ENCODE data around the gene ZBTB21. TPM values are rescaled to one million over a fixed set of nuclear protein-coding genes. Genes with fewer than 3 reads are reported as not detected.

ZBTB21 gene
- total RNA-seq: 7.5 and 11.9 TPM in 2 replicates

DNA sequence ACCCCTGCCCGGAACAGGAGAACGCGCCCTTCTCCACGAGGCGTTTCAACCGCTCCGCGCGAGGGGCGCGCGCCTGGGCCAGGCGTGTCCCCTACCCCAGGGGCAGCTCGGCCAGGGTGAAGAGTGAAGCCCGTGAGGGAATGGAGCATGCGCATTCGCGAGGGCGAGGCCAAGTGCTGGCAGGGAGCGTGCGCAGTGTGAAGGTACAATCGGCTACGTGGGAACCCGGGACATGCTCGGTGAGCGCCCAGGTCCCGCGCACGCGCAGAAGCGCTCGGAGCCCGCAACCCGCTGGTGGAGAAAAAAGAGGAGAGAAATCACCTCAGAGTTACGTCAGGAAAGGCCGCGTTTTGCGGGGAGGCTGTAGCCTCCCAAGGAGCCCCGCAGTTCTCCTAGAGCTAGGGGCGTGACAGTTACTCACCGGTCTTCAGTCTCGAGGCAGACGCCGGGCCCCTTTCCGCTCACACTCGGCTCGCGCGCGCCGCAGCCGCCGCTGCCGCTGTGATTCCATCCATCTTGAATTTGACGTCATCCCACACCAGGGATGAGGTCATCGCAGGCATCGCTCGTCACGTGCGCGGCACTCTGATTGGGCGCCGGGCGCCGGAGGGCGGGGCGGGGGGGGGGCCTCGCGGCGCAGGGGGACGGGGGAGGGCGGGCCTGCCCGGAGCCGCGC, at the start of gene ZBTB21:
ZBTB21 (minus strand) TSS at position 530 of the 676 bp plus-strand sequence. CDS start 16,265 bp downstream, outside the sequence.

DNA sequence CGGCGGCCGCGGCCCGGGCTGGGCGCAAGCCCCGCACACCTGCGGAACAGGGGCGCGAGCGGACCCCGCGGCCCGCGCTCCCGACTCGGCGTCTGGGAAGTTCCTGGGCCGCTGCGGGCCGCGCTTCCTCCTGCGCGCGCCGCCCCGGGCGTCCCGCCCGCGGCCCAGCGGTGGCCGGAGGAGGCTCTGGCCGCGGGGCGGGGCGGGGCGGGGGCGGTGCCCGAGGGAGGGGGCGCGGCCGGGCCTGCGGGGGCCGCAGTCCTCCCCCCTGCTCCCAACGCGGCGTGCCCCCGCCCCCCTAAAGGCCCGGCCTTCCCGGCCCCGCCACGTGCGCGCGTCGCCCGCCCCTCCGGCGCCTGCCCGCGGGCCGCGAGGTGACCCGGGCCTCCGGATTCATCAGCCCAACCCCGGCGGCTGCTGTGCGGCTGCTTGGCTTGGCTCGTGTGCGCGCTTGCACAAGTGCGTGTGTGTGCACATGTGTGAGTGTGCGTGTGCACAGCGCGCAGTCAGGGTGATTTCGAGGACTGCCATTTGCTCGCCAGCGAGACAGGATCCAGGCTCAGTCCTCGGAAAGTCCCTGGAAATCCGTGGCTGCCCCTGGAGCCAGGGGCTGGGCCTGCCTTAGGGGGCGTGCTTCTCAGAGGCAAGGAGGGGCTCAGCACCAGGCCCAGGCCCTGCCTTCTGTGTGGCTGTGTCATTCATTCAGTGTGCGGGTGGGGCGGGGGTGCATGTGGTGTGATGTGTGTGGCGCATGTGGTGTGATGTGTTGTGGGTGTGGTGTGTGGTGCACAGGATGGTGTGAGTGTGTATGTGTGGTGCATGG, 56.1 kb downstream of the ZBTB21 start, which contains the start of gene C2CD2:
C2CD2 (minus strand) TSS at position 188 of the 823 bp plus-strand sequence. CDS start 370 bp downstream, outside the sequence.

Other genes with a start within 250 kb of the ZBTB21 start
- gene RIPK4, start 243.3 kb downstream of the ZBTB21 start, total RNA-seq: 0.16 and 1.0 TPM in 2 replicates
- gene PRDM15, start 131.0 kb downstream of the ZBTB21 start, total RNA-seq: 3.4 and 6.2 TPM in 2 replicates
- 3.9 and 10.5 TPM in 2 replicates for gene C2CD2, start 56.3 kb downstream of the ZBTB21 start, total RNA-seq
- not detected in 2 replicates for gene UMODL1, start 61.0 kb upstream of the ZBTB21 start, total RNA-seq
- gene ABCG1, start 208.8 kb upstream of the ZBTB21 start, total RNA-seq: 3.7 and 4.2 TPM in 2 replicates

Data from epithelial cell of alveolus of lung (primary cell).